NCI-H2107 (cell line): ENCODE measurements around the gene EPOP.
"Not testable (repeated sequence)": the region's sequence is repeated elsewhere in the genome, so short reads cannot be mapped to it uniquely, and the experiment has no call there.

Experiments used
- DNase-seq: peaks from one replicate; lab custom pipeline; 2025; lab: John Stamatoyannopoulos, UW

Gene EPOP

DNA sequence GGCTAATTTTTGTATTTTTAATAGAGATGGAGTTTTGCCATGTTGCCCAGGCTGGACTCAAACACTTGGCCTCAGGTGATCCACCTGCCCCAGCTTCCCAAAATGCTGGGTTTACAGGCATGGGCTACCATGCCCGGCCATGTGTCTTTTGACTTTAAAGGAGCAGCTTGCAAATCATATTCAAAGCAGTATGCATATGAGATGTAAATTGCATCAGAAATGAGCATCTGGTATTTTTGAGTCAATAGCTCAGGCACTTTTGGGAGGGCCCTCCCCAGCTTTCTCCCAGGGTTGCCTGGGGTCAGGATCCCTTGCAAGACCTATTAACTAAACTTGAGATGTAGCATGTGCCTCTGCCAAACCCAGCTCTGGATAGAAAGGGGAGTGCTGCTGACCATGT lies 21.5 kb downstream of the EPOP start:
- no peak for DNase-seq

DNA sequence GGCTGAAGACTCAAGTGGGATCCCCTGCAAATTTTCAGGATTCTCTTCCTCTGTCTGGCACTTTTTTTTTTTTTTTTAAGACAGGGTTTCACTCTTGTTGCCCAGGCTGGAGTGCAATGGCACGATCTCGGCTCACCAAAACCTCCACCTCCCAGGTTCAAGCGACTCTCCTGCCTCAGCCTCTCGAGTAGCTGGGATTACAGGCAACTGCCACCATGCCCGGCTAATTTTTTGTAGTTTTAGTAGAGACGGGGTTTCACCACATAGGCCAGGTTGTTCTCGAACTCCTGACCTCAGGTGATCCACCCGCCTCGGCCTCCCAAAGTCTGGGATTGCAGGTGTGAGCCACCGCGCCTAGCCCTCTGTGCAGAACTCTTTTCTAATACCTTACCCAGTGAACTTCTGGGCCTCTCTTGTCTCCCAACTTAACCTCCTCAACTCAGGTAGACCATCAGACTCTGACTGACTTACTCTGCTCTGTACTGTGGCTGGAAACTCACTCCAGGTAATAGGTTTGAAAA lies 24.0 kb downstream of the EPOP start:
- DNase-seq: not testable (repeated sequence)

DNA sequence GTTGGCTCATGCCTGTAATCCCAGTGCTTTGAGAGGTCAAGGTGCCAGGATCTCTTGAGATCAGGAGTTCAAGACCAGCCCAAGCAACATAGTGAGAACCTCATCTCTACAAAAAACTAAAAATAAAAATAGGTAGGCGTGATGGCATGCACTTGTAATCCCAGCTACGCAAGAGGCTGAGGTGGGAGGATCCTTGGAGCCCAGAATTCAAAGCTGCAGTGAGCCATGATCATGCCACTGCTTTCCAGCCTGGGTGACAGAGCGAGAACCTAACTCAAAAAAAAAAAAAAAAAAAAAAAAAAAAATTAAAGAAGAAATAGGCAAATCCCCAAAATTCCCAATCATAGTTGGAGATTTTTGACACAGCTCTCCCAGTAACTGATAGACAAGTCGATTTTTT lies 36.8 kb downstream of the EPOP start:
- DNase-seq: no peak

DNA sequence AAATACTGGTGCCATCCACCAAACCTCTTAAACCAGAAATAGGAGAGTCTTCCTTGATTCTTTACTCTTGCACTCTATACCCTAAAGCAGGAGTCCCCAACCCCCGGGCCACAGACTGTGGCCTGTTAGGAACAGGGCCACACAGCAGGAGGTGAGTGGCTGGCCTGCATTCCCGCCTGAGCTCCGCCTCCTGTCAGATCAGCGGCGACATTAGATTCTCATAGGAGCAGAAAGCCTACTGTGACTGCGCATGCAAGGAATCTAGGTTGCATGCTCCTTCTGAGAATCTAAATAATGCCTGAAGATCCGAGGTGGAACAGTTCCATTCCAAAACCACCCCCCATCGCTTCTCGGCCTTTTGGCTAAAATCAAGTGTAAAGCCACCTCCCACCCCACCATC lies 38.7 kb downstream of the EPOP start:
- no peak for DNase-seq

DNA sequence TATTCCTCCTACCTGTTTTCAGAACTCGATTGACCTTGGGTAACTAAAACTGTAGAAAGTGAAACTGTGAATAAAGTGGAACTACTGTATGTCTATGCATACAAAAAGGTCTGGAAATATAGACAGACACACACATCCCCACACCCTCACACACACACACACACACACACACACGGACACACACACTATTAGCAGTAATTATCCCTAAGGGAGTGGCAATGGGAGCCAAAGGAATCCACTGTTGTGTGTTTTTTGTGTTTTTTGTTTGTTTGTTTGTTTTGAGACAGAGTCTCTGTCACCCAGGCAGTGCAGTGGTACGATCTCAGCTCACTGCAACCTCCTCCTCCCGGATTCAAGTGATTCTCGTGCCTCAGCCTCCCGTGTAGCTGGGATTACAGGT lies 42.4 kb downstream of the EPOP start:
- no peak for DNase-seq

DNA sequence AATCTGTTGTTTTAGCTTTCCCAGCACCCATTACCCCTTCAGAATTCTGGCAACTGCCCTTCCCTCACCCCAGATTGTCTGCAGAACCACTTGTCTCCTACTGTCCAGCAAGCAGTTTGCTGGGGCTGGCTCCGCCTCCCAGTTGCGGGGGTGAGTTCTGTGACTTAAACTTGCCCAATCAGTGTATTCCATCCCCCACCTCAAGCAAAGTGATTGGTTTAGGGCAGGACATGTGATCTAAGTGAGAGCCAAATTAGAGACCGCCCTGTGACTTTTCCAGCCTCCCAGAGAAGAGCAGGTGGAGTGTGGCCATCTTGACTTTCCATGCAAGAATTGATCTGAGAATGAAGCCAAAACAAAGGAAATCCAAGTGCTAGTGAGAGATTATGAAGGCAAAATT lies 46.3 kb downstream of the EPOP start:
- no peak for DNase-seq

DNA sequence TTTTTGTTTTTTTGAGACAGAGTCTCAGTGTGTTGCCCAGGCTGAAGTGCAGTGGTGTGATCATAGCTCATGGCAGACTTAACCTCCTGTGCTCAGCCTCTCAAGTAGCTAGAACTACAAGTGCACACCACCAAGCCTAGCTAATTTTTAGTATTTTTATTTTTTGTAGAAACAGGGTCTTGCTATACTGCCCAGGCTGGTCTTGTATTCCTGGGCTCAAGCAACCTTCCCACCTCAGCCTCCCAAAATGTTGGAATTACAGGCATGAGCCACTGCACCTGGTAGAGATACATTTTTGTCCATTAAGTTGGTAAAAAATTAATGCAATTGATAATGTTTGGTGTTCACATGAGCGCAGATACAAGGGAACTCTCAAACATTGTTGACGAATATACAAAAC lies 46.8 kb downstream of the EPOP start:
- DNase-seq: no peak

DNA sequence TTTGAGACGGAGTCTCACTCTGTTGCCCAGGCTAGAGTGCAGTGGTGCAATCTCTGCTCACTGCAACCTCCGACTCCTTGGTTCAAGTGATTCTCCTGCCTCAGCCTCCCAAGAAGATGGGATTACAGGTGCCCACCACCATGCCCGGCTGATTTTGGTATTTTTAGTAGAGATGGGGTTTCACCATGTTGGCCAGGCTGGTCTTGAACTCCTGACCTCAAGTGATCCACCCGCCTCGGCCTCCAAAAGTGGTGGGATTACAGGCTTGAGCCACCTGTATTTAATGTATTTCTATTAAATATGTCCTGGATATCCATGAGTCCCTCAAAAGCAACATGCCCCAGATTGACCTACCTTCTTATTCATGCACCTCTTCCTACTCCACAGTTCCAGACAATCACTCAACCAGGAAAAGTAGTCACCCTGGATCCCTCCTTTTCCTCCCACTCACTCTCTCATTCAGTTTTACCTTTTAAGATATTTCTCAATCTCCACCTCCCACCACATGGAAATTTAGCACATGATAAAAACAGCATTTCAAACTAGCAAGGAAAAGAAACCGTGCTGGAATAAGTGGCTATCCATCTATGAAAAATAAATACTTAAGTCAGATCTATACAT lies 48.0 kb downstream of the EPOP start:
- DNase-seq: not testable (repeated sequence)

DNA sequence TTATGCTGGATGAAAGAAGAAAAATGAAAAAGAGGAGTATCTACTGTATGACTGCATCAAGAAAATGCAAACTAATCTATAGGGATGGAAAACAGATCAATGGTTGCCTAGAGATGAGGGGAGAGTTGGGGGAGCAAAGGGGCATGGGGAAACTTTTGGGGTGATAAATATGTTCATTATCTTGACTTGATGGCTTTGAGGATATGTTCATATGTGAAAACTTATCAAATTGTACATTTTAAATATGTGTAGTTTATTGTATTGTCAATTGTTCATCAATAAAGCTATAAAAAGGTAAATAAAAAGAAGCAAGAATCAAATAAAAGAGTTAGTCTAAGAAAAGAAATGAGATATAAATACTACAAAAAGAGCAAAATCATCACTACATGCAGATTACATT lies 49.3 kb downstream of the EPOP start:
- DNase-seq: no peak

DNA sequence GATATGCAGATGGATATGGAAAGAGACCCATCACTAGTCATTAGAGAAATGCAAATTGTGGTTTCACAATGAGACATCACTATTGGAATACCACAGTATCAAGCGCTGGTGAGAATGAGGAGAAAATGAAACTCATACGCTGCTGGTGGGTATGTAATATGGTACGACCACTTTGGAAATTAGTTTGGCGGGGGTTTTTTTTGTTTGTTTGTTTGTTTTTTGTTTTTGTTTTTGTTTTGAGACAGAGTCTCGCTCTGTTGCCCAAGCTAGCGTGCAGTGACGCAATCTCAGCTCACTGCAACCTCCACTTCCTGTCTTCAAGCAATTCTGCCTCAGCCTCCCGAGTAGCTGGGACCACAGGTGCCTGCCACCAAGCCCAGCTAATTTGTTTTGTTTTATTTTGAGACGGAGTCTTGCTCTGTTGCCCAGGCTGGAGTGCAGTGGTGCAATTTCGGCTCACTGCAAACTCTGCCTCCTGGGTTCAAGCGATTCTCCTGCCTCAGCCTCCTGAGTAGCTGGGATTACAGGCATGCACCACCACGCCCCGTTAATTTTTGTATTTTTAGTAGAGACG lies 49.9 kb downstream of the EPOP start:
- DNase-seq: not testable (repeated sequence)
